Mesendoderm (in vitro differentiated cells): ENCODE measurements around the gene ERGIC1.

Experiments
- DNase-seq: peaks from one replicate; pipeline ENCODE4 v3.0.0; 2013
- H2AK5ac ChIP-seq: 2 replicates; pipeline ENCODE4 v1.6.1; 2013; ENCODE audit warnings: low read length, inconsistent platforms
- H2BK120ac ChIP-seq: 2 replicates; pipeline ENCODE4 v1.6.1; 2013; ENCODE audit warnings: low read depth, mild to moderate bottlenecking, low read length, moderate library complexity, mixed read lengths
- H2BK15ac ChIP-seq: replicated peaks from 2 replicates; pipeline ENCODE4 v1.6.1; 2013; ENCODE audit warnings: low read depth, mild to moderate bottlenecking, moderate library complexity
- H2BK5ac ChIP-seq: 2 replicates; pipeline ENCODE4 v1.6.1; 2013; ENCODE audit warnings: low read length, inconsistent platforms
- H3K18ac ChIP-seq: 2 replicates; pipeline ENCODE4 v1.6.1; 2013; ENCODE audit warnings: mild to moderate bottlenecking, low read length, mixed read lengths
- H3K23ac ChIP-seq: one replicate; pipeline ENCODE4 v1.6.1; 2013; ENCODE audit warnings: low read length
- H3K27ac ChIP-seq: 2 replicates; pipeline ENCODE4 v1.5.1; 2013; ENCODE audit warnings: low read depth, mild to moderate bottlenecking, inconsistent platforms, low read length, moderate library complexity
- H3K27me3 ChIP-seq: 2 replicates; pipeline ENCODE4 v1.6.1; 2013; ENCODE audit warnings: low read length, control low read depth, mild to moderate bottlenecking, inconsistent platforms; ENCODE audit not compliant: insufficient read depth, poor library complexity
- H3K36me3 ChIP-seq: 2 replicates; pipeline ENCODE4 v1.6.1; 2013; ENCODE audit warnings: low read length, inconsistent platforms; ENCODE audit not compliant: control insufficient read depth, insufficient read depth
- H3K4ac ChIP-seq: one replicate; pipeline ENCODE4 v1.6.1; 2013; ENCODE audit warnings: low read depth, mild to moderate bottlenecking, low read length, moderate library complexity
- H3K4me1 ChIP-seq: 2 replicates; pipeline ENCODE4 v1.6.1; 2013; ENCODE audit warnings: low read depth, low read length, inconsistent platforms; ENCODE audit not compliant: control insufficient read depth
- H3K4me2 ChIP-seq: 2 replicates; pipeline ENCODE4 v1.6.1; 2013; ENCODE audit warnings: low read length
- H3K4me3 ChIP-seq: 2 replicates; pipeline ENCODE4 v1.5.1; 2013; ENCODE audit warnings: mild to moderate bottlenecking, low read length
- H3K56ac ChIP-seq: one replicate; pipeline ENCODE4 v1.6.1; 2013; ENCODE audit warnings: low read length
- H3K79me1 ChIP-seq: 2 replicates; pipeline ENCODE4 v1.6.1; 2013; ENCODE audit warnings: low read length, inconsistent platforms
- H3K79me2 ChIP-seq: 2 replicates; pipeline ENCODE4 v1.6.1; 2013; ENCODE audit warnings: mild to moderate bottlenecking, low read length; ENCODE audit not compliant: control insufficient read depth, insufficient read depth
- H3K9ac ChIP-seq: 2 replicates; pipeline ENCODE4 v1.6.1; 2013; ENCODE audit warnings: low read length, inconsistent platforms
- H4K5ac ChIP-seq: one replicate; pipeline ENCODE4 v1.6.1; 2013; ENCODE audit warnings: low read length
- H4K8ac ChIP-seq: one replicate; pipeline ENCODE4 v1.6.1; 2013; ENCODE audit warnings: low read depth, mild to moderate bottlenecking, control low read depth, low read length, moderate library complexity
- WGBS: extraction: QIAGEN DNeasy Blood & Tissue Kit; methylation state at CpG from one replicate; pipeline ENCODE4 v1.1.7; 2013; ENCODE audit warnings: low lambda C conversion rate, missing lambda C conversion rate; ENCODE audit not compliant: insufficient coverage; ENCODE audit errors: extremely low coverage; 5-methylcytosine and 5-hydroxymethylcytosine counted together

The ERGIC1 gene

DNA sequence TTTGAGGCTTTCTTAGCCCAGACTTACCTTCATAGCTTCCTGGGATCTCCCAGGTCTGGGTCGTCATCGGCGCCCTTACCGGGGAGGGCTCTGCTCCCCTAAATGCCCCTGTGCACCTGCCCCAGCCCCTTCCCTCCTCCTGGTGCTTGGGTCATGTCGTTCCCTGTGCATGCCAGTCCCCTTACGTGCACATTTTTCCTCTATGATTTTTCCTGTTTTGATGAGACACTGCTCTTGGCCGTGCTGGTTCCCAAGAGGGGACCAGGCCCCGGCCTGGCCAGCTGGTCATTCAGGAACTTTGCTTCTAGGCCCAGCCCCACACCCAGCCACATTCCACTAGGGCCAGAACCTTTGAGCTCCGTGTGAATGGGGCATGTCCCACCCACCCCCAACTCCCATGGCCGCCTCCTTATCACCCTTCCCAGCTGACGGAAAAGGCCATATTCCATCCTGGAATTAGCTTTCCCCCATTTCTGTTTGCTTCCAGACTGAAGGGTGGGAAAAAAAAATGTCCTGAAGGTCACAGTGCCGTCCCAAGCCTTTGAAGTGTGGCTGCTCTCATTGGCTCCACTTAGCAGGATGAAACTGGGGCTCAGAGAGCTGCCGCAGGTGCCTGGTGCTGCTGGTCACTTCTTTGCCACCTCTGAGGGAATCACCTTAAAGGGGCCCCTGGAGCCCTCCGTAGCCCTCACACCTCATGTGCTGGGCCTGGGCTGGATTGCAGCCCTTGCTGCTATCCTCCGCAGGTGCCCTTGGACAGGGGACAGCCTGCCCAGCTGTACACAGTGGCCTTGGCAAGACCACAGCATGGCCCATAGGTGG lies 25.1 kb downstream of the ERGIC1 start:
- Histone ChIP-seq H3K27ac (no peak overlapping the region), H2AK5ac (no peak overlapping the region), H2BK120ac (no peak overlapping the region), H3K56ac (no peak overlapping the region), H2BK15ac (no peak overlapping the region), H3K4me2 (no peak overlapping the region), H3K4me1 (no peaks in the 10 kb centered on the region), H3K36me3 (no peaks in the 10 kb centered on the region), H3K18ac (no peak overlapping the region), H3K23ac (no peak overlapping the region), H3K79me2 (peaks cover 16% of the 10 kb centered on the region), H2BK5ac (no peak overlapping the region), H4K5ac (no peak overlapping the region), H3K9ac (no peak overlapping the region), H3K79me1 (peaks cover 31% of the 10 kb centered on the region), H3K27me3 (no peaks in the 10 kb centered on the region), H3K4me3 (no peak overlapping the region), H3K4ac (no peak overlapping the region), H4K8ac (no peak overlapping the region)
- no peak for DNase-seq
- no CpG with 5 or more reads among the region's 15 CpGs for WGBS

DNA sequence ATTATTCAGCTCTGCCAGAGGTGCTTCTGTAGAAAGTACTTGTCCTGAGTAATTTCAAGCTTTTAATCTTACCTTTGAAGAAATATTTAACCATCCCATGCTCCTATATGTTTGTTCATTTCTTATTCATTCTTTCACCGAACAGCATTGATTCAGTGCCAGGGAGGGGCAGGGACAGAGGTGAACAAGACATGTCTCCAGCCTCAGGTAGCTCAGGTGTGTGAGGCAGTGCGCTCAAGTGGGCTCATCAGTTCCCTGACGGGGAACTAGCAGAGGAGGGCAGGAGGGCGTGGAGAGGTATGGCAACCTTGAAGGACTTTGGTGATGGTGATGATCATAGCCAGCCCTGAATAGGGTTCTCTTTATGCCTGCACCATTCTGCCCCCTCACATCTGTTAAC lies 25.9 kb downstream of the ERGIC1 start:
- no peaks in the 10 kb centered on the region for H3K27me3 ChIP-seq
- H3K4me1 ChIP-seq, result no peaks in the 10 kb centered on the region
- H3K23ac ChIP-seq, result no peak overlapping the region
- no peak overlapping the region for H3K4me2 ChIP-seq
- no peak overlapping the region for H3K4ac ChIP-seq
- no peak overlapping the region for H4K5ac ChIP-seq
- no peak overlapping the region for H2AK5ac ChIP-seq
- H2BK15ac ChIP-seq, result no peak overlapping the region
- no peak overlapping the region for H3K9ac ChIP-seq
- no peak overlapping the region for H3K27ac ChIP-seq
- no CpG with 5 or more reads among the region's 4 CpGs for WGBS
- no peak overlapping the region for H2BK5ac ChIP-seq
- peaks cover 11% of the 10 kb centered on the region for H3K79me2 ChIP-seq
- H2BK120ac ChIP-seq, result no peak overlapping the region
- no peak for DNase-seq
- no peak overlapping the region for H3K4me3 ChIP-seq
- no peak overlapping the region for H4K8ac ChIP-seq
- peaks cover 30% of the 10 kb centered on the region for H3K79me1 ChIP-seq
- no peak overlapping the region for H3K56ac ChIP-seq
- no peak overlapping the region for H3K18ac ChIP-seq
- no peaks in the 10 kb centered on the region for H3K36me3 ChIP-seq

DNA sequence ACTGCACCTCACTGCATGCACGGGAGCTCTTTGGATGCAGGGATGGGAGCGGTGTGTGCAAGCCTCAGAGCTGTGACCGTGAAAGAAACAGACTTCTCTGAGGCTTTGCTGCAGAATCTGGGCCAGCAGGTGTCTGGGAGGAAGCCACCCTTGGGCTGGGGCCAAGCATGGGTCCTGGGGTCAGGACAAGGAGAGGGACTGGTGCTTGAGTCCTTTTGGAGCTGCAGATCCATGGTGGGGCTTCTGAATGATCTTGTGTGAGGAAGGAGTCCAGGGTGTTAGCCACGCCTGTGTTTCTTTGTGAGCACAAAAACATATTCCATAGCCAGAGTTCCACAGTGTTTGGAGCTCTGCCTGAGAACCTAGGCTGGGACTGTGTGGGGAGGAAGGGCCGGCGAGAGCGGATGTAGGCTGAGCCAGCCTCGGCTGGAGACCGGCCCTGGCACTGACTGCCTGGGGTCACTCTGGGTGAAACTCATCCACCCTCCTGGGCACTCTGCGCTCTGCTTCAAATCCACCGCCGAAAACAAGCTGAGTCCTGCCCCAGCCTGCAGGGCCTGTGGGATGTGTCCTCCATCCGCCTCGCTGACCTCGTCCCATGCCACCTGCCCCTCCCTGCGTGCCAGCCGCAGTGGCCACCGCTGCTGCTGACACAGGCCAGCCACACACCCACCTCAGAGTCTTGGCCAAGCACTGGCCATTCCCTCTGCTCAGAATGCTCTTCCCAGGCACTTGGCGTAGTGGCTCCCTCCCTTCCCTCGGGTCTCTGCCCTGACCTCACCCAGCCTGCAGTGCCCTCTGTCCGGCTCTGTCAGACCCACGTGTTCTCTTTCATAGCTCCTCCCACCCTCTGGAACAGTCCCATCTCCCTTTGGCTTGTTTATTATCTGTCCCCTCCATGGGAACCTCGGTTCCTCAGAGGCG lies 26.7 kb downstream of the ERGIC1 start:
- WGBS, result no CpG with 5 or more reads among the region's 24 CpGs

DNA sequence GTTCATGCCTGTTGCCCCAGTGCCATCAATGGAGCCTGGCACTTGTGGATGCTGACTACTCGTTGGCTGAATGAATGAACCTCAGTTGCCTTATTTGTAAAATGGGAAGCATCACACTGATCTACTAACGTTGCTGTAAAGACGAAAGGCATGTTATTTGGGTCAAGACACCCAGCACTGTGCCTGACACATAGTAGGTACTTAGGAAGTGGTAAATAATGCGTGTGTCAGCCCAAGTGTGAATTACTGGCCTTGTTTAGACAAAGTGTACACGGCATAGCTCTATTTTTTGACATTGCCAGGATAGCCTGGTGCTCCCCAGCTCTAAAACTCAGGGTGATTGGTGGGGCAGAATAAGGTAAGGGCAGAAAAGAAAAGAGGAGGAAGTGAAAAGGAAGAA lies 27.4 kb downstream of the ERGIC1 start:
- no peak overlapping the region for H3K18ac ChIP-seq
- H4K8ac ChIP-seq, result no peak overlapping the region
- no peak overlapping the region for H3K9ac ChIP-seq
- no CpG with 5 or more reads among the region's 5 CpGs for WGBS
- no peaks in the 10 kb centered on the region for H3K36me3 ChIP-seq
- no peak overlapping the region for H3K4me3 ChIP-seq
- H3K27me3 ChIP-seq, result no peaks in the 10 kb centered on the region
- no peak for DNase-seq
- H3K23ac ChIP-seq, result no peak overlapping the region
- H3K4me2 ChIP-seq, result no peak overlapping the region
- H2BK15ac ChIP-seq, result no peak overlapping the region
- no peak overlapping the region for H3K27ac ChIP-seq
- peaks cover 2% of the 10 kb centered on the region for H3K79me2 ChIP-seq
- no peak overlapping the region for H2BK5ac ChIP-seq
- H2AK5ac ChIP-seq, result no peak overlapping the region
- no peaks in the 10 kb centered on the region for H3K4me1 ChIP-seq
- no peak overlapping the region for H4K5ac ChIP-seq
- no peak overlapping the region for H2BK120ac ChIP-seq
- H3K4ac ChIP-seq, result no peak overlapping the region
- peaks cover 21% of the 10 kb centered on the region for H3K79me1 ChIP-seq
- H3K56ac ChIP-seq, result no peak overlapping the region

More for the DNA sequence above, 26.7 kb downstream of the ERGIC1 start:
- H3K79me2 ChIP-seq, result peaks cover 5% of the 10 kb centered on the region
- no peaks in the 10 kb centered on the region for H3K27me3 ChIP-seq
- H2AK5ac ChIP-seq, result no peak overlapping the region
- H3K4me1 ChIP-seq, result no peaks in the 10 kb centered on the region
- H3K79me1 ChIP-seq, result peaks cover 24% of the 10 kb centered on the region
- H3K4me2 ChIP-seq, result no peak overlapping the region
- no peak overlapping the region for H4K8ac ChIP-seq
- H3K9ac ChIP-seq, result no peak overlapping the region
- H3K27ac ChIP-seq, result no peak overlapping the region
- H2BK5ac ChIP-seq, result no peak overlapping the region
- no peak overlapping the region for H3K18ac ChIP-seq
- no peak overlapping the region for H2BK15ac ChIP-seq
- no peak overlapping the region for H2BK120ac ChIP-seq
- no peak overlapping the region for H3K23ac ChIP-seq
- H4K5ac ChIP-seq, result no peak overlapping the region
- H3K4me3 ChIP-seq, result no peak overlapping the region
- no peaks in the 10 kb centered on the region for H3K36me3 ChIP-seq
- no peak overlapping the region for H3K56ac ChIP-seq
- DNase-seq, result no peak
- H3K4ac ChIP-seq, result no peak overlapping the region

DNA sequence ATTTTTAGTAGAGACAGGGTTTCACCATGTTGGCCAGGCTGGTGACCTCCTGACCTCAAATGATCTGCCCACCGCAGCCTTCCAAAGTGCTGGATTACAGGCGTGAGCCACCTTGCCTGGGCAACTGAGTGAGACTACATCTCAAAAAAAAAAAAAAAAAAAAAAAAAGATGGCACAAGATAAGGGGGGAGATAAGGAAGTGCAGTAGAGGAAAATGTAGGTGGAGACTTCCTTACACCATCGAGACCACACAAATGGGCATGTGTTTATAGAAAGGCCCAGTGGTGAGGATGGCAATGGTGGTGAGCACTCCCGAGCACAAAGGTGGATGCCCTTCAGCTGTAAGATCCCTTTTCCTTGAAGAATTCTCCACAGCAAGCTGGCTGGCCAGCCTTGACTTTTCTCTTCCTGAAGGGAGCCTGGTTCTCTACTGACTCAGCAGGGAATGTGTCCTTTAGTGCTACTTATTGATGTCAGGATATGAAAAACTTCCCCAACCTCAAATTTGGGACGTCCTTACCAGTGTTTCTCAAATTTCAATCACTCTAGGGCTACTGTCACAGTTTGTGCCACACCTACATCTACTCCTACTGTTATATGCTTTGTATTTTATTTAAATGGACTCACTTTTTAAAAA lies 28.2 kb downstream of the ERGIC1 start:
- H3K27me3 ChIP-seq, result no peaks in the 10 kb centered on the region
- no peak overlapping the region for H2AK5ac ChIP-seq
- no peaks in the 10 kb centered on the region for H3K36me3 ChIP-seq
- H2BK5ac ChIP-seq, result no peak overlapping the region
- H4K8ac ChIP-seq, result no peak overlapping the region
- H3K4ac ChIP-seq, result no peak overlapping the region
- no peak overlapping the region for H3K9ac ChIP-seq
- no peaks in the 10 kb centered on the region for H3K79me2 ChIP-seq
- H3K27ac ChIP-seq, result no peak overlapping the region
- WGBS, result no CpG with 5 or more reads among the region's 5 CpGs
- H3K4me1 ChIP-seq, result peaks cover 2% of the 10 kb centered on the region
- no peak for DNase-seq
- H2BK15ac ChIP-seq, result no peak overlapping the region
- peaks cover 17% of the 10 kb centered on the region for H3K79me1 ChIP-seq
- H3K56ac ChIP-seq, result no peak overlapping the region
- H3K18ac ChIP-seq, result no peak overlapping the region
- no peak overlapping the region for H3K4me2 ChIP-seq
- no peak overlapping the region for H3K23ac ChIP-seq
- H4K5ac ChIP-seq, result no peak overlapping the region
- no peak overlapping the region for H2BK120ac ChIP-seq
- no peak overlapping the region for H3K4me3 ChIP-seq
